DOHH2 (cell line): ENCODE data around the gene LIAS.

Source experiments
- CTCF ChIP-seq: fragments of 200-600 bp; sonication (generic); IDR thresholded peaks from one replicate; pipeline ENCODE4 v1.5.1; 2014; ENCODE audit warnings: antibody characterized with exemption, mild to moderate bottlenecking, low read depth, low read length; ENCODE audit not compliant: poor library complexity, severe bottlenecking
- EZH2phosphoT487 ChIP-seq: fragments of 200-600 bp; sonication (generic); IDR thresholded peaks from 2 replicates; pipeline ENCODE4 v1.6.1; 2017; ENCODE audit warnings: borderline replicate concordance, mild to moderate bottlenecking, antibody characterized with exemption, low read length, moderate library complexity, mixed read lengths

GRCh38 chr4:39466747-39467146 lies 7.9 kb downstream of the LIAS start:
- TF ChIP-seq CTCF (no peak), EZH2phosphoT487 (no peak)
